ENCODE measurements around the gene INPP5A. TPM values are rescaled to one million over a fixed set of nuclear protein-coding genes. Genes with fewer than 3 reads are reported as not detected.

INPP5A gene
- total and polyA plus RNA-seq, 10 of the 15 experiments (the other 5 are each of a cell fraction or from before 2014, with no cell fraction given), result 0.52 to 15.0 (median 6.3) TPM

GRCh38 chr10:132609211-132609610, 71.6 kb downstream of the INPP5A start:
- no peaks in the 10 kb centered on the region for H3K4me1 ChIP-seq (ENCODE audit: control insufficient read depth, insufficient read depth, low read length)
- no peaks in the 10 kb centered on the region for H4K20me1 ChIP-seq (ENCODE audit: control insufficient read depth, insufficient read depth)
- ChIA-PET POLR2A (no interaction called here), SMC1A (ENCODE audit: uncharacterized antibody, unreplicated experiment) (interaction anchor here (1.5 kb wide), 1 partner anchor 16 kb away, joined by 3 read pairs; no protein-coding TSS in a partner anchor), CTCF (no interaction called here), RAD21 (ENCODE audit: unreplicated experiment) (no interaction called here)
- H3K27me3 ChIP-seq (replicated peaks in 1 of 2; ENCODE audit: control insufficient read depth in 2 of 2, insufficient read depth in 2 of 2, low read length in 1 of 2), result no peaks in the 10 kb centered on the region
- no peak overlapping the region for H3K27ac ChIP-seq (ENCODE audit: control insufficient read depth, insufficient read depth)
- DNase-seq (ENCODE audit: low read depth, low spot score) (no peak), ATAC-seq (no peak), FAIRE-seq (no peak)
- in situ Hi-C loops (cut with MboI) (no loop called here), intact Hi-C loops (cut with micrococcal nuclease; ENCODE audit: unreplicated experiment) (no loop called here)
- no peaks in the 10 kb centered on the region; the same call in 2 of the 3 replicates for H3K9me3 ChIP-seq (replicated peaks; ENCODE audit: control insufficient read depth, insufficient read depth, low read length)
- H3K4me2 ChIP-seq (ENCODE audit: control insufficient read depth, insufficient read depth), result no peak overlapping the region
- H3K4me3 ChIP-seq, result no peak overlapping the region
- H3K9ac ChIP-seq (ENCODE audit: control insufficient read depth, insufficient read depth, low read length), result no peak overlapping the region
- no TSS peak for BruUV-seq (replicated peaks)
- H2AFZ ChIP-seq (ENCODE audit: control insufficient read depth, low read depth, low read length), result no peak overlapping the region
- 81% methylated on average over 14 of the region's 14 CpGs for WGBS (ENCODE audit: insufficient coverage, insufficient replicate concordance, low lambda C conversion rate, missing lambda C conversion rate)
- TF ChIP-seq NFXL1 (IDR thresholded peaks at IDR 0.05; ENCODE audit: borderline replicate concordance) (no peak), RAD51 (IDR thresholded peaks at IDR 0.05) (no peak), IRF4 (IDR thresholded peaks at IDR 0.05; ENCODE audit: low read depth, low read length) (no peak), NR2F1 (conservative IDR thresholded peaks at IDR 0.05) (no peak), RFX5 (IDR thresholded peaks at IDR 0.05; ENCODE audit: low read depth, low read length) (no peak), IRF5 (IDR thresholded peaks at IDR 0.05; ENCODE audit: borderline replicate concordance) (no peak), CEBPZ (IDR thresholded peaks at IDR 0.05; ENCODE audit: low read depth, low read length) (no peak), EGR1 (IDR thresholded peaks at IDR 0.05; ENCODE audit: borderline replicate concordance in 1 of 2, low read depth in 2 of 2, low read length in 2 of 2) (no peak), GATAD2B (conservative IDR thresholded peaks at IDR 0.05; ENCODE audit: low read depth) (no peak), NRF1 (conservative IDR thresholded peaks at IDR 0.05; ENCODE audit: low read depth, low read length) (no peak), CBX5 (IDR thresholded peaks at IDR 0.05; ENCODE audit: low read depth) (no peak)
- H3K36me3 ChIP-seq (ENCODE audit: control insufficient read depth in 2 of 2, insufficient read depth in 2 of 2, low read length in 1 of 2), result no peaks in the 10 kb centered on the region; a peak in 2 of 4 replicates
- no peaks in the 10 kb centered on the region for H3K79me2 ChIP-seq (ENCODE audit: control insufficient read depth, insufficient read depth, low read length)

Measured in GM12878 (cell line).